NCI-H128 (cell line): Measurements from ENCODE around the gene DCTN5.

Source experiments
- DNase-seq: peaks from one replicate; lab custom pipeline; 2025; ENCODE audit not compliant: unreplicated experiment; lab: John Stamatoyannopoulos, UW

Gene DCTN5

DNA sequence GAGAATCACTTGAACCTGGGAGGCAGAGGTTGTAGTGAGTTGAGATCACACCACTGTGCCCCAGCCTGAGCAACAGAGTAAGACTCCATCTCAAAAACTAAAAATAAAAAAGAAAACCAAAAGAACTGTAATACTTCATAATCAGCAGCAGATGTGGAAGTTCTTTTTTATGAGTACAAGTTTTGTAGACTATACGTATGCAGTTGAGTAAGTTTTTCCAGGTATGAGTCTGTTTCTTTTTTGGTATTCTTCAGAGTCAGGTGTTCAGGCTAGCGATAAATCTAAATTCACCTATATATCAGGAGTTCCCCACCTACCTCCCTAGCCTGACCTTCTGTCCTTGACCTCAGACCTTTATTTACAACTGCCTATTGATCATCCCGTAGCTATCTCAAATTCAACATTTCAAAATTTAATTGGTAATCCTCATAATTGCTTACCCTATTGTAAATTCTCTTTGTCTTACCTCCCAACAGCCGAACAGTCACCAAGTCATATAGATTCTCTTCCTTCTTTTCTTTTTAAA, 10.7 kb downstream of the DCTN5 start:
- DNase-seq = no peak

DNA sequence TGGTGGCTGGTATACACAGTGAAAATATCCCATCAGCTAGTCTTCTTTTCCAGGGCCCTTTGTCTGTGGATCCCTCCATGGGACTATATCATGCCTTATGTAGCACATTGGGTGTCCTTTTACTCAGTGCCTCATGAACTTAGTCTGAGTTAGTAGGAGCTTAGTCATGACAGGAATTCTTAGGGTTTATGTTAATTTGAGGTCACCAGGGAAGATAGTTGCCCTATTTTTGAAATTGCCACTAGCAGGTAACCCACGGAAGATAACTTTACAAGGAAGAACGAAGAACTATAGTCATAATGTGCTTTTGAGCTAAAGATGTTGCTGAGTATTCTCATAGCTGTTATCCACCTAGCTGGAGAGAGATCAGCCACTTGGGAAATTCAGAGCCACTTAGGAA, 22.7 kb downstream of the DCTN5 start:
- DNase-seq = no peak

DNA sequence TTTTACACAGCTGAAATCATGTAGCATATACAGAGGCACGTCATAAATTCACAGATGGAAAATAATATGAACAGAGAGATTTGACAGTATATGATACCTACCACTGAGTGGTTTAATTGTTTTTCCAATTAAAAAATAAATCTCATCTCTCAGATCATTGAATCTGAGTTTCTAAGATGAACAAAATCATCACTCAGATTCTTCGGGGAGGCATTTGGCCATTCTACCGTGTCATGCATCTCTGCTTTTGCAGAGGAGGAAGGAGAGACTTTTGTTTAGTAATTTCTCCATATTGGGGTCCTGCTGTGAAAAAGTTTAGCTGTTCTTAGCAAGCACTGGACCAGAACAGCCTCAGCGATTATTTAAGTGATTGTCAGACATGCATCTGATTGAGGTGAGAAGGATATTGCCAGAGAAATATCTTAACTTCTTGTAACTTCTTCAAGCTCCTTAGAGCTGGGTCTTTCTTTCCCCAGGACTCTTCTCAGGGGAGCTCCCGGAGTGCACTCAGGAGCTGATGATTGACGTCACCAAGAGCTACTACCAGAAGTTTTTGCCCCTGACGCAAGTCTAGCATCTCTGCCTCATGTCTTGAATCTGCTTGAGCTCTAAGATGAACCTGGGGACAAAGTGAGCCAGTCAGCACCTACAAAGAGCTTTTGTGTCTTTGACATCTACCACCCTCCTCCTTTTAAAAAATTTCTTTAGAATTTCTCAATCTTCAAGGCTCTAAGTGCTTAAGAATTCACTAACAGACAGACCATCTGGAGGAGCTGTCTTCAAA, 25.5 kb downstream of the DCTN5 start:
- no peak for DNase-seq

DNA sequence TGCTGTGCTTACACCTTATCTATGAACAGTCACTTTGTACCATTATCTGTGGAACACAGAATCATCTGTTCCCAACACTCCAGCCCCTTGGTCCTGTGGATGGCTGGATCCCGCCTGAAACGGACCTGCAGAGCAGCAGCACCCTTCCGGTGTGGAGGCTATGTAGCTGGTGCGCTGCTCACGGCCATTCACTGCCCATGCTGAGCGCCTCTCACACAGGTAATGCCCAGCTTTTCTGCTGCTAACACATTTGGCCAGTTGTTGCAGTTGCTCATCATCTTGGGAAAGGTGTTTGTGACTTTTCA, 26.0 kb downstream of the DCTN5 start:
- no peak for DNase-seq

DNA sequence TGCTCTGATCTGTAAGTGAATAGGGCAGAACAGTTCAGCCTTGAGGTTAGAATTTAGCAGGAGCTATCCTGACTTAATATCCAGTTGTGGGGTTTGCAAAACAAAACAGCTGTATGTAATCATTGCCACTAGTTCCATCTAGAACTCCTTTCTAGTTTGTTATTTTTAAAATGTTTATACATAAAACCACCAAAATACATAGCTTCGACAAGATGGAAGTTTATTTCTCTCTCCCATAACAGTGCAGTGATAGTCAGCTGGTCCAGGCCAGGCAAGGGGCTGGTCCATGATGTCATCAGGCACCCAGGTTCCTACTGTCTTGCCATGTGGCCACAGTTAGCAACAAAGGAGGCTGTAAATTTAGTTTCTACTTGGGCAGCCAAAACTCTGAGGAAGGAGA, 27.0 kb downstream of the DCTN5 start:
- DNase-seq = no peak

DNA sequence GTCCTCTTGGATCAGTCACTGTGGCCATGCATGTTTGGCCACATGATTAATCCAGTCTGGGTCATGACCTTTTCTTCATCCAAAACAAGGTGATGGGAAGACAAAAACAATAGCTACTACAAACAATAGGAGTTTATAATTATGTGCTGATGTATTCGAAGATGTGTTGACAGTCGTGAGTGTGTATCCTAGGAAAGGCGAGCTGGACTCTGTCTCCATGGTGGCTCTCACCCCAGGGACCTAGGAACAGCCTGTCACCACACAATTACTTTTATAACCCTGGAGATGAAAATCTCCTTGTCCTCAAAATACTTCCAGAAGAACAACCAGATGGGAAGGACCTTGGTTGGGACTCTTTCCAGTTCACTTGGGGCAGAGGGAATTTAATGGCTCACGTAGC, 27.6 kb downstream of the DCTN5 start:
- DNase-seq = no peak

DNA sequence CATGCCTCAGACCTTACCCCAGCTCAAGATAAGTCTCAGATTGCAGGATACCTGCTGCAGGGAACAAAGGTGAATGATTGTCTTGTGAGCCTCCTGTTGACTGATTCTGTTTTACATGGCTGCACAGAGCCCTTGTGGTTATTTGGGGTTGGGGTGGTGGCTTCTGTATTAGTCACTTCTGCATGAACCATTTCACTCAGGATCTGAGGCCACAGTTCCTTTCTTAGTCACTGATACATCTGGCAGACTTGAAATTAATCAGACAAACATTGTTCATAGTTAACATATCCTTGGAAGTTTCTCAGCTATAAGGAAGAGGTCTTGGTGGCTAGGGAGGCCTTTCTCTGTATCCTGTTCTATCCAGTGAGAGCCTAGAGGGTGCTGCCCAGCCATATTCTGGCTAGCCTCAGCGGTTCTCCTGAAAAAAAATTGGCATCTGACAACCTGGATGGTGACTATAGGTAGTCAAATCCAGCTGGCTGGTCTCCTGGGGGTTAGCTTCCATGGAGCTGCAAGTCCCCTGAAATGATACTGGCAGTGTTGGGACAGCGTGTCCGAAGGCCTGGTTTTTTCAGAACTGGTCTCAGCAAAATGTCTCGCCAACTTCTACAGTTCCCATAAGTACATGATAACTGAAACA, 29.0 kb downstream of the DCTN5 start:
- DNase-seq = no peak

DNA sequence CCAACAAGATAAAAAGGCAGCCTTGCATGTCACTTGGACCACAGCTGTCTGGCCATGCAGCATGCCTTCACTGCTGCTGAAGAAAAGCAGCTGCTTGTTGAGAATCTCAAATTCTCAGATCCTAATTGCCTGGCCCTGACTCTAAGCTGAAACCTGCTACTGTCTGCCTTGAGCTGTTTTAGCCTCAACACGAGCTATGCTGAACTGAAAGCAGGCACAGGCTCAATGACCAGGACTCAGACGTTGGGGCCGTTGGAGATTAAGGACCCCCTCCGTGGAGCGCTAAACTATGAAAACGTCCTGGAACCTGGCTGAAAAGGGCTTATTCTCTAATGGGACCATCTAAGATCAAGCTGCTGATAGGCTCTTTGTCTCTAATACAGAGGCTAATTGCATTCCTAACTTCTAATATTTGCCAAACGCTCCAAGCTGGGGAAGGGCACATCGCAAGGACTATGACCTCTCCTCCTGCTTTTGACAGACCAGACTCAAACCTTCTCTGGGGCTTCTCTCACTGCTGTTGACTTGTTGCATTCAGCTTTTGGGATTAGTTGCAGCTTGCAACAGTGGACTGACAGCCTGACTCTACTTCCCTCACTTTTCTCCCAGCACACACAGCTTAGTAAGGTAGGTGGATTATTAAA, 32.8 kb downstream of the DCTN5 start:
- no peak for DNase-seq

DNA sequence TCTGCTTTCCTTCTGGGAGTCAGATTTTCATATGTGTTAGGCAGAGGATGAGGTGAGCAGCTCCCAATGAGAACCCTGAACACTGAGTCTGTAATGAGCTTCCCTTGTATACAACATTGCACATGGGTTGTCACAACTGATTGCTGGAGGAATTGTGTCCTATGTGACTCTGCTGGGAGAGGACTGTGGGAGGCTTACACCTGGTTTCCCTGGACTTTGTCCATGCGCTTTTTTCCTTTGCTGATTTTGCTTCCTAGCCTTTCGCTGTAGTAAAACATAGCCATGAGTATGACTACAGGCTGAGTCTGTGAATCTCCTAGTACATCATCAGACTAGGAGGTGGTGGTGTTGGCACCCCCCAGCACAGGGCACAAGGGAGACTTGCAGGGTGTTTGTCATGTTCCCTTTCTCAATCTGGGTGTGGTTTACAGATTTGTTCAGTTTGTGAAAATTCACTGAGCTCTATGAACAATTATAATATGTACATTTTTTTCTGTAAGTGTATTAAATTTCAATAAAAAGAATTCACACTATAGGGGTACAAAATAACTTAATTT, 35.7 kb downstream of the DCTN5 start:
- DNase-seq = no peak

DNA sequence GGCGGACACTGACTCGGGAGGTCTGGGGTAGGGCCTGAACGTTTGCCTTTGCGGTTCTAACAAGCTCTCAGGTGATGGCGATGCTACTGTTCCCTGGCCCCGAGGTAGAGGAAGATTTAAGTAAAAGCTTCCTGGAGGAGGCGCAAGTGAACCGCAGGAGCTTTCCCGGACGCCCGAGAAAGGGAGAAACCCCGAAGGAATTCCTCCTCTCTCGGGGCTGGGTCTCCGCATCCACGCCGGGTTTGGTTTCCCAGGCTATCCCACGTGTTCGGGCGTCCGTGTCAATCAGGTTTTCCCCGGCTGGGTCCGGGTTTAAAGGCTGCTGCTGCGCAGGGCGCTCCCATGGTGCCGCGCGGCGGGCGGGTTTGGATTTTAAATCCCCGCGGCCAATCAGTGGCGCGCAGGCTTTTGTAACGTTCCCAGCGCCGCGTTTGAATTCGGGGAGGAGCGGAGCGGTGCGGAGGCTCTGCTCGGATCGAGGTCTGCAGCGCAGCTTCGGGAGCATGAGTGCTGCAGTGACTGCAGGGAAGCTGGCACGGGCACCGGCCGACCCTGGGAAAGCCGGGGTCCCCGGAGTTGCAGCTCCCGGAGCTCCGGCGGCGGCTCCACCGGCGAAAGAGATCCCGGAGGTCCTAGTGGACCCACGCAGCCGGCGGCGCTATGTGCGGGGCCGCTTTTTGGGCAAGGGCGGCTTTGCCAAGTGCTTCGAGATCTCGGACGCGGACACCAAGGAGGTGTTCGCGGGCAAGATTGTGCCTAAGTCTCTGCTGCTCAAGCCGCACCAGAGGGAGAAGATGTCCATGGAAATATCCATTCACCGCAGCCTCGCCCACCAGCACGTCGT, 37.4 kb downstream of the DCTN5 start, which contains the start of gene PLK1:
PLK1 (plus strand) TSS at position 460 of the 844 bp plus-strand sequence; CDS start at position 504, 44 bp downstream.
- peak; percentile 44 for DNase-seq

DNA sequence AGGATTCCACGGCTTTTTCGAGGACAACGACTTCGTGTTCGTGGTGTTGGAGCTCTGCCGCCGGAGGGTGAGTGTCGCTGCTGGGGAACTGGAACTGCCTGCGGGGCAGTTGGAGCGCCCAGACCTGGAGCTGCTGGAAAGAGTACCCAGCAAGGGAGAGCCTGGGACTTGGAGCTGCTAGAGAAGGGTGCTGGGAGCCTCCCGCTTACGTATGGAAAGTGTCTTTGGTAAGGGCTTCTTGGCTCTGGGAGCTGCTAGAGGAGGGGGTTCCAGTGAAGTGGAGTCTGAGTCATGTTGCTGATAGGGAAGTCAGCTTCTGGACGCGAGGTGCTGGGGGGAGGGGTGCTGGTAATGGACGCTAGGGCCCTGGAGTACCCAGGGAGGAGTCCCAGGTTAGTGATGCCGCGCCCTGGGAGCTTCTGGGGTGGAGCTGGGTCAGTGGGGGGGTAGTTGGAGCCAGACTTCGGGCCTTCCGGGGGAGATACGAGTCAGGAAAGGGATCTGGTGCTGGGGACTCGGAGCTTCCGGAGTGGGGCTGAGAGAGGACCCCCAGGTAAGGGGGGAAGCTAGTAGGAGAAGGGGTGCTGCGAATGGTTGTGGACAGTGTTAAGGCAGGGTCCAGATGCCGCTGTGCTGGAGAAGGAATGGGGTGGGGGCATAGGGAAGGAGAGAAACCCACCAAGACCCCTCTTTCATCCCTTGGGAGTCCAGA, 38.2 kb downstream of the DCTN5 start:
- no peak for DNase-seq

DNA sequence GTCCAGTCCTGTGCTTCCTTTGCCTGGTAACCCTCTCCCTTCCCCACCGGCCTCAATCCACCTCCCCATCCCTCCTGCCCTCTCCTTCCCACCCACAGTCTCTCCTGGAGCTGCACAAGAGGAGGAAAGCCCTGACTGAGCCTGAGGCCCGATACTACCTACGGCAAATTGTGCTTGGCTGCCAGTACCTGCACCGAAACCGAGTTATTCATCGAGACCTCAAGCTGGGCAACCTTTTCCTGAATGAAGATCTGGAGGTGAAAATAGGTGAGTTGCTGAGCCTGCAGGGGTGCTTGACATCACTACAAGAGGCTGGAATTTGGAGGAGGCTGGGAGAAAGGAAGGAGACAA, 38.7 kb downstream of the DCTN5 start:
- DNase-seq = no peak

DNA sequence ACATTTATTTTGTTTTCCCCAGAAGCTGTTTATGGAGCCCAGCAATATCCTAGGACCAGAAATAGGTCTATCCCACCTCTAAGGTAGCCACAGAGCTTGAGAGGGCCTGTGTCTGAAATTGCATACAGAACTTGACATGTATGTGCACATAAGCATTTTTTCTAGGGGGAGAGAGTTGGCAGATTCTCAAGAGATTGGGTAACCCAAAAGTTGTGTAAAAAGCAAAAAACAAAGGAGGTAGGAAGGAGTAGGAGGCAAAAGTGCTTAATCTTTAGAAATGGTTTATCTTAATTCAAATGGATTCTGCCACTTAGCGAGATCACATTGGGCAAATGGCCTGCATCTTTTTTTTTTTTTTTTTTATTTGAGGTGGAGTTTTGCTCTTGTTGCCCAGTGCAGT, 40.9 kb downstream of the DCTN5 start:
- DNase-seq = no peak

DNA sequence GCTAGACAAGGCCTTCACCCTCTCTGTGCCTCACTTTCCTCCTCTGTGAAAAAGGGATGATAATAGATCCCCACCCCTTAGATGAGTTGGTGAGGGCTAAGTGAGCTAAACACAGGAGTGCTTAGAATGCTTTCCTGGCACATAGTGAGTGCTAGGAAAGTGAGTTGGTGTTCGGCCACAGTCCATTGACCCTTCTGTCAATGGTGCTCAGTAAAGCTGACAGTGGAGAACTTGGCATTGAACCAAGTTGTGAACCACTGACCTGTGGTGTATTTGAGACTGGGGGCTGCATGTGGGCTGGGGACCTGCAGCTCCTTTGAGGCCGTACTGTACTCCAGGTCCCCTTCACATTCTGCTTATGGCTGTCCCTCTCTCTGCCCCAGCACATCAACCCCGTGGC, 42.2 kb downstream of the DCTN5 start:
- no peak for DNase-seq

DNA sequence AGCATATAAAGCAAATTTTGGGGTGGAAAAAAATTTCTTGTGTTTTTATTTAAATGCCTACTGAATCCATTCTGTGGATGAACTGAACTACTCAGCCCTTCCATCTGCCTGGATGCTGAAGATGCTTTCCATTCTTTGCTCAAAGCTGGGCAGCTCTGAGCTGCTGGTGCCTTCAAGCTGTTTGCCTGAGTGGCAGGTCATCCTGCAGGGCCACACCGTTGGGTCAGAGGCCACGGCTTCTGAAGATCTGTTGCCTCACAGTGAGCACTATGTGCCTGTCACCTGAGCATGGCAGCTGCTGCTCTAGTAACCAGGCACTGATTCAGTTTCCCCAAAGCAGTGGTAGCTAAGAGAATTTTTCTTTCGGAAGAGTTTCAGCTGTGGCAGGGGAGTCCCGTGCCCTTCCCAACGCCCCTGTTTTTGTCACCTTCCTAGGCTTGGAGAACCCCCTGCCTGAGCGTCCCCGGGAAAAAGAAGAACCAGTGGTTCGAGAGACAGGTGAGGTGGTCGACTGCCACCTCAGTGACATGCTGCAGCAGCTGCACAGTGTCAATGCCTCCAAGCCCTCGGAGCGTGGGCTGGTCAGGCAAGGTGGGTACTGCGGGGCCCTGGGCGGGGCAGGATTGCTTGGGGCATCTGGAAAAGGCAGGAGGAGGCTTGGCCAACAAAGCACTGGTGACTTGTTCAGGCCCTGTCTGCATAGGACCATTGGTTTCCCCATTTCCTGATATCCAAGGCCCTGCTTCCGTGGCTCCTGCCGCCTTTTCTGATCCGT, 46.0 kb downstream of the DCTN5 start:
- no peak for DNase-seq

DNA sequence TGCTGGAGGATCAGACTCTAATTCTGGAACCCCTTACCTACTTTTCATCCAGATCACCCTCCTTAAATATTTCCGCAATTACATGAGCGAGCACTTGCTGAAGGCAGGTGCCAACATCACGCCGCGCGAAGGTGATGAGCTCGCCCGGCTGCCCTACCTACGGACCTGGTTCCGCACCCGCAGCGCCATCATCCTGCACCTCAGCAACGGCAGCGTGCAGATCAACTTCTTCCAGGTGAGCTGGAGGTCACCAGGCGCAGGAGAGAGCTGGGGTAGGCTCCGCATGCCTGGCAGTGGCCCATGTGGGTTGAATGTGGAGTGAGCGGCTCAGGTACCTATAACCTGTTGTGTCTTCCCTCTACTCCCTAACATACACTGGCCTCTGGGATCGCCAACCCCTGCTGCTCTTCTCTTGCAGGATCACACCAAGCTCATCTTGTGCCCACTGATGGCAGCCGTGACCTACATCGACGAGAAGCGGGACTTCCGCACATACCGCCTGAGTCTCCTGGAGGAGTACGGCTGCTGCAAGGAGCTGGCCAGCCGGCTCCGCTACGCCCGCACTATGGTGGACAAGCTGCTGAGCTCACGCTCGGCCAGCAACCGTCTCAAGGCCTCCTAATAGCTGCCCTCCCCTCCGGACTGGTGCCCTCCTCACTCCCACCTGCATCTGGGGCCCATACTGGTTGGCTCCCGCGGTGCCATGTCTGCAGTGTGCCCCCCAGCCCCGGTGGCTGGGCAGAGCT, 48.3 kb downstream of the DCTN5 start:
- no peak for DNase-seq

DNA sequence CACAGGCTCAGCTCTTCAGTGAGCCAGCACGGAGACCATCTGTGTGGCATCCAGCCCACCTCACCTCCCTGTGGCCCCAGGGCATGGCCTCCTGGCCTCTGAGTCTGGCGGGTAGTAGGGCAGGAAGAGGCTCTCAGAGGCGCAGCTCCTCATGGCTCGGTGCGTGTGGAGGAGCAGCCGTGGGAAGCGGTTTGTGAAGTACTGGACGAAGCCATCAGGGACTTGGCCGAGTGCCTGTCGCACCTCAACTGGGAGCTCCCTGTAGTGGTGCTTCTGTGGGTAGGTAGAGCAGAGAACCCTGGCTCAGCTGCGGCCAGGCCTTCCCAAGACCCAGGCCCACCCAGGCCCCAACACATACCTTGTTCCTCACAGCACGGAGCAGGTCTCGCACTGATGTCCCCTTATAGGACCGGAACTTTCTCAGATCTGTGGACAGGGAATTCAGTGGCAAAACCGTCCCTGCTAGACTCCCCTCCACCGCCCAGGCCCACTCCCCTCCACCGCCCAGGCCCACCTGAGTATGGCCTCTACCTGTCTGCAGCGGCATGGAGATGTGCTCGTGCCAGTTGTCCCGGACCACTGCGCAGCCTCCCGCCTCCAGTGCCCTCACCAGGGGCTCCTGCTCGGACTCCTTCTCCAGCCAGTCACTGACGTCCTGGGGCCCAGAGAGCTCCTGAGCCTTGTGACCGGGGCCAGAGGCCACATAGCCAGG, 49.7 kb downstream of the DCTN5 start:
- no peak for DNase-seq

DNA sequence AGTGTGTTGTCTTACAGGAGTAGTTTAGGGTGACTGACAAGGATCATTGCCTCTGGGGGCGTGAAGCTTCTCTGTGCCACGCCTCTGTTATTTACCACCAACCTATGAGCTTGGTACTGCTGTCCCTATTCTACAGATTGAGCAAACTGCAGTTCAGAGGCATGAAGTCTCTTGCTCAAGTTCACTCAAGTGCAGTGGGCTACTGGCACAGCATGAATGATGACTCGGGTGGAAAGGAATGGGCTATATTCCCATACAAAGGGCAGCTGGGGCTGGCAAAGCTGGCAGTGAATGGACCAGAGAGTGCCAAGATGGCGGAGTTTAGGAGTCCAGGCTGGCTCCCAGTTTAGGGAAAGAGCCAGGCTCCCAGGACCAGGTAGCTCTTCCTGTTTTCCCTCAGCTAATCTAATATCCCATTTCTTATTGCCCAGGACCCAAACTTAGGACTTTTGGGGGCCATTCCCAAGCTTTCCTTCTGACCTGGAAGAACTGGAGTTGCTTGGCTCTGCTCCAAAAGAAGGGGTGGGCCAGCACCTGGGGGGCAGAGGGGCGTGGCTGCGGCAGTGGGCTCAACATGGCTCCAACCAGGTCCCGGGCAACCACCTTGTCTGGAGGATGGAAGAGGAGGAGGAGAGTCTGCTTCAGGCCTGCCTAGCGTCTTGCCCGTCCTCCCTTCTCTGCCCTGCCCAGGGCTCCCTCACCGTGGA, 50.4 kb downstream of the DCTN5 start:
- DNase-seq = no peak
